SK-N-DZ (cell line): Measurements from ENCODE around the gene PLEKHS1. TPM values are rescaled to one million over a fixed set of nuclear protein-coding genes. Genes with fewer than 3 reads are reported as not detected.
A peak's percentile ranks its signal among the peaks of the same experiment; 100 is the strongest.

Source experiments
- DNase-seq: peaks from one replicate; pipeline ENCODE4 v3.0.0-alpha.2; 2015; ENCODE audit warnings: low spot score
- polyA plus RNA-seq, 2 experiments: library from polyadenylated mRNA; depleted of rRNA; stranded (reverse); fragments of >200 nt; gene quantifications; 2 replicates each; pipeline ENCODE4 v1.2.3, GENCODE V29; 2014

Gene PLEKHS1
- not detected in 2 replicates for polyA plus RNA-seq (2014; cell fraction: cytosol; rRNA removed)
- polyA plus RNA-seq (2014; cell fraction: nucleus; rRNA removed) = not detected in 2 replicates

DNA sequence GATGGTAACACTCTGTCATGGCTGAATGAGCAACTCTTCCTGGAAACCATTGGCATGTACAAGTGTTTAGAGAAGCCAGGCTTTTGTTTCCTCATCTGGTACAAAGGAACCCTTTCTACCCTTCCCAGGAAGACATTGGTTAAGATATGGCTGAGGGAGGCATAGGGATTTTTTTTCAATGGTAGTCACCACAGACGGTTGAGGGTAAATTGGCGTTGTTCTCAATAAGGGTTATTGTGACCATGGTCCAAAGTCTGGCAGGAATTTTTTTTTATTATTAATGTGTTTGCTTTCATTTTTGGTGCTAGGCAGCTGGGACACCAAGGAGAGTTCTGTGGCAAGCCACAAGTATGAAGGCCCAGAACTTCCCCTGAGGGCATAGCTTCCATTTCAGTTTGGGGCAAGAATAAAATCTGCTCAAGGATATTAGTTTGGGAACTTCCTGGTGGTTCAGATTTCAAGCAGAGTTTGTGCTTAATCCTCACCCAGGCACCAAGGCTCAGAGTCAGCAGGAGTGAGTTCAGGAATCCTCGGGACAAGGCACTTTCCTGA, at the start of gene PLEKHS1:
TSS of gene PLEKHS1 (plus strand) at position 502 of the 552 bp plus-strand sequence. CDS start 3,596 bp downstream, outside the sequence.
- DNase-seq = no peak

DNA sequence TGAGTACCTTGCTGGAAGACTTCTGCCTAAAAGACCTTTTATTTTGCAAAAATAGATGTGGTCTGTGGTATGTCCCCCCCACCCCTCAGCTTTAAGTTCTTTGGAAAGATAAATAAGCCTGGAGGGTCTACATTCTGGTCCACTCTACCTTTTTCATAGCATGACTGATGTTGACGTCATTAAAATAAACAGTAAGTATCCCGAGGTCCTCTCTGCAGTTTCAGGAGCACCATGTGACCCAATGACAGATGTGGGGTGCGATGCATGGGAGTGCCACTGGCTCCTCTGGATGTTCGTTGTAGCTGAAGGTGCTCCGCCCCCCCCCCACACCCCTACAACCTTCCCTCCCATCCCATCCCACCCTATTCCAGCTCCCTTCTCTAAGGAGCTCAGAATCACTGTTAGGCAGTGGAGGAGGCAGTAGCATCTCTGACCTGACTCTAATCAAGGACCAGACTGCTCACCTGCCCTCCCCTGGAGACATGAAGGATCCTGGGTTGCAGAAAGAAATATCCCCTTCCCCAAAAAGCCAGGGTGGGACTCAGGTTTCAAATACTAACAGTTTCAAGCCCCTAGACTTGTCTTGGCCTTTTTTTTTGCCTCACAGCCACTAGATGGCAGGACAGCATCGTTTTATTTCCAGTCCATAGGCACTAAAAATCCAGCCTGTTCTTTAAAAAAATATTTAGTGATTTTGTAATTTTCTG, 46.7 kb upstream of the PLEKHS1 start:
- peak; percentile 37 for DNase-seq

DNA sequence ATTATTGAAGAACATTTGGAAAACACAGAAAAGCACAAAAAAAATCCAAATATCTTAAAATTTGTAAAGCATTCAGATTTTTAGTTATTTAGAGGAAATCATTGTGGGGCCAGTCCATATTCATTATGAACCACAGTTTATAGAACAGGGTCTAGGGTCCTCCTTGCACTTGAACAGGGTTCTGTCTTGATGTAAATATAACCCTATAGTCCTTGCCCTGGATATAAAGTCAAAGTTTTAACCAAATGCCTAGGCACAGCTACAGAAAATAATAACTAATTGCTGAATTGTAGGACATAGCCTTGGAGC, 46.2 kb upstream of the PLEKHS1 start:
- no peak for DNase-seq

DNA sequence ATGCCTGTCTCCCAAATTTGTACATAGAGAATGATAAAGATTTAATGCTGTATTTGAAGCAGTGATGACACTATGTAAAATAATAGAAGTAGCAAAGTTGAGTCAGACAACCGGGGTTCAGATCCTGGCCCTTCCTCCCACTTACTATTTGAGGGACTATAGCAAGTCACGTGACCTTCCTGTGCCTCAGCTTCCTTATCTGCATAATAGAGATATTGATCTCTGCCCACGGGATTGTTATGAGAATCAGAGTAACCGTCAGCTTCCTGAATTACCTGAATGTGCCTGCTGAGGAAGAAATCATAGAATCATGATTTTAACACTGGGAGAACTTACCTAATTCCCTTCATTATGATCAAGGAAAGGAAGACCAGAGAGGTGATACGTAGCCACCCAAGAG, 44.9 kb upstream of the PLEKHS1 start:
- DNase-seq = no peak

DNA sequence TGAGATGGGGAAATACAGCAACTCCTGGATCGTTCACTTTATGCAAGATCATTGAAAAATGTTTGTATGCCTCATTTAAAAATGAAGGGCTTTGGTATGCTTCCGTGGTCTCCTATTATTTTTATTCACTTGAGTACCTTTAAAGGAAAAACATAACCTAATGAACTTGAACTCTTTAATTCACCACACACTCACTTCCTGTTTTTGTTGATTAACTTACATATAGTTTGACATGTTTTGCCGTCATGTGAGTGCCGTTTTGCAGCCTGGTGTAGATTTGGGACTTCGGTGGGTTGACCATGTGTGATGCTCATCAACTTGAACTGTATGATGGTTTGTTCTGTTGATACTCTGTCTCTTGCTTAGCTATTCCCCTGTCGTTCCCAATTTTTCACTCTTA, 42.8 kb upstream of the PLEKHS1 start:
- no peak for DNase-seq

DNA sequence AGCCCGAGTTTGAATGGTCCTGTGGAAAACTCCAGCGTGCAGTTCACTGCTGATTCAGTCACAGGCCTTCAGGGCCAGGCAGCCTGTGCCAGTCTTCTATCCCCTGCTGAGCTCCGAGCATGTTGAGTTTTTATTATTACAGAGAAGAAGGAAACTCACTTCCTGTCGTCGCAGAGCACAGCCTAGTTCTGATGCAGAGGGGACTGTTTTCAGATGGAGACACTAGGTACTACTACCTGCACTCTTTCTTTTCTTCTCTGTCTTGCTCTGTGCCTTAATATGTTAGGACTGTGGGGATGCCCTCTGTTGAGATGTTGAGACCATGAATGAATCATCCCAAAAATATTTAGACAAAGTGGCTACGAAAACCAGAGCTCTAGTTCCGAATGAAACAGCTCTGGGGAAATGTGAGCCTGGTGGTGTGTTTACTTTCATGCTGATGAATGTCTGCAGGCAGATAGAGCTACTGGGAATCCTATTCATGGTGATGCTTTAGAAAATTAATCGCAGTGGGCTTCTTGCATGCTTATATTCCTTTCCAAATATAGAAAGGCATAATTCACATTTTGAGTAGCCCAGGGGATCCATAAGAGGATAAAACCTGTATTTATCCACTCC, 42.2 kb upstream of the PLEKHS1 start:
- no peak for DNase-seq

DNA sequence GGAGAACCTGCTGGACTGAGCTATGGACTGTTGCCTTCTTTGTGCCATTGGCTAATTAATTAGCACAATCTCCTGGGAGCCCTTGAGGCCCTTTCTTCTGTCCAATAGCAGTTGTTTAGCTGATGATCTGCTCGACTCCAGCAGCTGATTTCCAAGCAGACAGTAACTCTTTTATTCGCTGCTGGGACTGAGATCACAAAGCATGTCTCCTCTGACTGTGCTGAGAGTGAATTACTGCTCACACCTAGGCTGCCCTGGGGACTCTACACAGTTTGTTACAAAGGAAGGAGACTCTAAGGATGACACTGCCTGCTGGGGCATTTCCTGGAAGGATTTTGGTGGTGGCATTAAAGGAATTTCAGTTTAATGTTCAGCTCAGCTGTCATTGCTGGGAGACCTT, 40.3 kb upstream of the PLEKHS1 start:
- no peak for DNase-seq

DNA sequence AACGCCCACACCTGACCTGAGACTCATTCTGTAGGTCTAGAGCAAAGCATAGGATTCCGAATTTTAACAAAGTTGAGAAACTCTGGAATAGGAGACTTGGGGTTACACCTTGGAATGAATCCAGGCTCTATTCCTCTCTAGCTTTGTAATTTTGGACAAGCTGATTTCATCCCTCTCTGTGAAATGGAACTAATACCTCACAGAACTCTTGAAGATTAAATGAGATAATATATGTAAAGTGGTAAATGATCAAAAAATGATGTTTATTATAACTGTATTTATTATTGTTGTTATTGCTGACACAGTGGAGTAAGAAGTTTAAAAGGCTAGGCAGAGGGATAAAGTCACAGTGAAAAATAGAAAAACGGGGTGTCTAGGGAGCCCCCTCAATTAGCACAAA, 39.5 kb upstream of the PLEKHS1 start:
- DNase-seq = no peak

DNA sequence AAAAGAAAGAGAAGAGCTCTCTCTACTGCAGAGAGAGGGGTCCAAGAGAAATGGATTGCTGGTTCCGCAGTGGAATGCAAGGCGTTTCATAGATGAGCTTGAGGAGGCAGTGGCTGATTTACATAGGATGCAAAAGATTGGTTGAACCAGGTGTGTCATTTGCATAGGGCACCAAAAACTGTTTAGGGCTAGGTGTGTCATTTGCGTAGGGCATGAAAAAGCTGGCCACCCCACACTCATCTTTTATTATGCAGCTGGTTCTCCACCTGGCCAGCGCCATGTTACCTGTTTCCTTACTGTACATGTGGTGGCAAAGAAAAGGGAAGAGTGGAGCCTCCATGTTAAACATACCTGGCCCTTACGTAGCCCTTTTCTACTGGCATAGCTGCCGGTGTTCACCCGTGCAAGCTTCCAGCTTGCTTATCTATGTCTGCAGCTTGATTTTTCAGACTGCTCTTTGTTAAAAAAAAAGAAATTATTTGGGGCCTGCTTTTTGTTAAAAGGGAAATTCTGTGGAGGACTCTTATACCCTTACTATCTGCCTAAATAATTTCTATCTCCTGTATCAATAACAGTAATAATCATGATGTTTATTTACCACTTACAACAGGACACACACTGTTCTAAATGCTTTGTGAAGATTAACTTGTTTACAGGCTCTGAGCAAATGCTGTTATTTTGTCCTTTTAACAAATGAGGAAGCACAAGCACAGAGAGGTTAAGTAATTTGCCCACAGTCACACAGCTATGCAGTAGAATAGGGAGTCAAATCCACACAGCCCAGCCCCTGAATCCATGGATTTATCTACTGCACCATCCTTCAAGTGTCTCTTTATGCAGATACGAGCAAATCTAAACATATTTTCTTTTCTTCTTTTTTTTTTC, 38.5 kb upstream of the PLEKHS1 start:
- no peak for DNase-seq

DNA sequence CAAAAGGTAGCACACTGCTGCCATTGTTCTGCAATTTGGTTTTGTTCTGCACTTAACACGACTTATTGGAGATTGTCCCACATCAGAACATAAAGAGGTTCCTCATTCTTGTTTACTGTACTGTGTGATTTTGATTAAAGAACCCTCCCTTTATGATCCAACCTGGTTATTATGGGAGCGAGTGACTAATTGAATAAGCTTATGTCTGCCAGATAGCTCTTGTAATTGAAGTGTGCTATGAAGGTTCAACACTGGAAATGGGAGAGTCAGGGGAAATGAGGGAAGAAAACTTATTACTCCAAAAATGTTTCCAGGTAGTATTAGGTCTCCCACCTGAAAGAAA, 37.9 kb upstream of the PLEKHS1 start:
- DNase-seq = no peak

DNA sequence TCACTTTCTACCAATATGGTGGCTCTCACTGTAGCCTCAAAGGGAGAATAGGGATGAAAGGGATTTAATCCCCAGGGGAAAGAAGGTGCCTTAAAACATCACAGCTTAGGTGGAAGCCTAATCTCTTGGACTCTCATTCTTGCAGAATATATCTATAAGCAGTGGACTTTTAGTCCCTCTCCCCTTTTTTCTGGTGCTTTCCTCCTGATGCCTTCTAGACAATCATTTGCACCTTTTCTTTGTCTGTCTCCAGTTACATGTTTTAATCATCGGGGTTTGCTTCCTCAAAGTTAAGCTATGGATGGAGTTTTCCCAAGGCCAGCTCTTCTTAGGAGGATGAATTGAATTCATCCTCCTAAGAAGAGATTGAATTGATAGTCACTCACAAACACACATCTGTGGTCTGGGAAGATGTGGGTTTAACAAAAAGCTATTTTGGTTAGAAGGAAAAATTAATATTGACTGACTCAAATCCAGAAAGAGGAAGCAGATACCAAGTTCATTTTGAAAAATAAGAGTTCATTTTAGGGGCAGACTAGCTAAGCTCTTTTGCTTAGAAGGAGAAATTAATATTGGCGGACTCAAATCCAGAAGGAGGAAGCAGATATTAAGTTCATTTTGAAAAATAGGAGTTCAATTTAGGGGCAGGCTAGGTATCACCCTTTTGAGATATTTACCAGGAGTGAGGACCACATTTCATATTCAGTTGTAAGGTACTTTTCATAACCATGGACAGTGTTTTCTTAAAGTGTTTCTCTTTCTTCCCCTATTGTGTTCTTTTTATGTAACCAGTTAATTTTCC, 35.2 kb upstream of the PLEKHS1 start:
- DNase-seq = no peak

DNA sequence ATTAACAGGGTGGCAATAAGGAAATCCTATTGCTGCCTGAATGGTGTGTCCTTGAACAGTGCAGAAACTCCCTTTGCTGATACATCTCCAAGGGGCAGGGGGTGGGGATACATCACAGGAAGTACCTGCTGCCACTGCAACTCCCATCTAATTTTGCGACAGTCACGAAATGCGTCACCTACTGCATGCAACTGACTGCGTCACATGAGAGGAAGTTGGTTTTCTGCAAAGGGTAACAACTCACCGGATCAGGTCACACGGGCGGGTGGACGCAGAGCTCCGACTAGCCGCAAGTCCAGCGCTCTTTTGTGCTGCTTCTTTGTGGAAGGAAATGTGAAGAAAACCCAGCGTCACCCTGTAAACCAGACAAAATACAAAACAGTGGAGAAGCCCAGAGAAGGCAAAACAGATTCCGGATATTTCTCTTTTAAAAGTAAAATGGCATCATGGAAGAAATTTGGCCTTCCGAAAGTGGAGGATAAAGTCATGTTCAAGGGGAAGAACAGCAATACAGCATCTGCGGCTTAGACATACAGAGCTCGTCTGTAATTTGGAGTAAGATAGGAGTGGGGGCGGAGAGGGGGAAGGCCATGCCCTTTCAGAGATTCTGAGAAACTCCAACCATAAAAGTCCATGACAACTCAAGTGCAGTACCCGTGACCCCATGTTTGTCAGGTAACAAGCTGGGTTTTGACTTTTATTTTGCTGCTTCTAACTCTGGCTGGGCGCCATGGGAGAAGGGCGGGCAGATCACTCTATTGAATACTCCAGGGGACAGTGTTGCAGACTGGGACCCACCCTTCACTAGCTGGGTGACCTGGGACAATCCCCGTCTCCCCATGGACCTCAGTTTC, 32.3 kb upstream of the PLEKHS1 start:
- no peak for DNase-seq

DNA sequence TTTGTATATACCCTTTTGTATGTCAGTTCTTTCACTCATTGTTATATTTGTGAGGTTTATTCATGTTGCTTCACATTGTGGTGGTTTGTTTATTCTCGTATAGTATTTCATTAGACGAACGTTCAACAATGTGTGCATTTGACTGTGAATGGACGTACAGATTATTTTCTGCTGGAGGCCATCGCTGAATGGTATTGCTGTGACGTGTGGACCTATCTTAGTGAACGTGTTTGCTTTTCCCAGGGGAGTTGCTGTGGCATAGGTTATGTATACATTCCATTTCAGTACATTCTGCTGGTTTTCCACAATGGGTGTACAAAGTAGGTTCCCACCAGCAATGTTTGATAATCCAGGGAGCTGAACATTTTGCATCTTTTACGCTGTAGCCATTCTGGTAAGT, 31.1 kb upstream of the PLEKHS1 start:
- DNase-seq = no peak

DNA sequence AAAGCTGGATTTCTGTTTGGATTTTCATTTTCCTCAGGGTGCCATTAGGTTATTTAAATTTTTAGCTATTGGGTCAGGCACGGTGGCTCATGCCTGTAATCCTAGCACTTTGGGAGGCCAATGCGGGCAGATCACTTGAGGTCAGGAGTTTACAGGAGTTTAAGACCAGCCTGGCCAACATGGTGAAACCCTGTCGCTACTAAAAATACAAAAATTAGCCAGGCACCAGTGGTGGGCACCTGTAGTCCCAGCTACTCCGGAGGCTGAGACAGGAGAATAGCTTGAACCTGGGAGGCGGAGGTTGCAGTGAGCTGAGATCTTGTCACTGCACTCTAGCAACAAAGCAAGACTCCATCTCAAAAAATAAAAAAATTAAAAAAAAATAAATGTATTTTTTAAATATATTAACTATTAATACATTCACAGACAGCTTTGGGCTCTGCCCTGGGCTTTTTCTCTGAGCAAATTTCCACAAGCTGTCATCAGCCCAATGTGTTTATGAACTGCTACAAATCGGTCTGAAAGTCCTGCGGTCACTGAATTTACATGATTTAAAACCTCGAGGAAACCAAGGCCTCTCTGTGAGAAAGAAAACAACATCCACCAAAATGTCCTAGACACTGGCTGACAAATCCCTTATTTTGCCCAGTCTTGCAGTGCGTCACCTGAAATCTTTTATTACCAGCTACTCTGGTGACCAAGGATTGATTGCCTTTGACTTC, 19.2 kb upstream of the PLEKHS1 start:
- no peak for DNase-seq

DNA sequence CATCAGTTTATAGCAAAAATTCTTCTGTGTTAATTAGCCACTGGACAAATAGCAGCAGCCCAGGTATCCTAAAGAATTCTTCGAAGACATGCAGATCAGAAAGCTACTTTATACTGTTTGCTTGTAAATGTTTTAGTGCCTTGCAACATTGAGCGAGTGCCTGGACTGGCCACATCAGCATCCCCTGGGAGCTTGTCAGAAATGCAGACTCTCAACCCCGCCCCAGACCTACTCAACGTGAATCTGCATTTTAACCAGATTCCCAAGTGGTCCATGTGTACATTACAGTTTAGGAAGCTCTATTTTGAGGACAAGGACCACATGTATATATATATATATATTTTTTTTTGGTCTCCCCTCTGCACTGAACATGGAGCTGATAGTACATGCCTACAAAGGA, 18.5 kb upstream of the PLEKHS1 start:
- no peak for DNase-seq

DNA sequence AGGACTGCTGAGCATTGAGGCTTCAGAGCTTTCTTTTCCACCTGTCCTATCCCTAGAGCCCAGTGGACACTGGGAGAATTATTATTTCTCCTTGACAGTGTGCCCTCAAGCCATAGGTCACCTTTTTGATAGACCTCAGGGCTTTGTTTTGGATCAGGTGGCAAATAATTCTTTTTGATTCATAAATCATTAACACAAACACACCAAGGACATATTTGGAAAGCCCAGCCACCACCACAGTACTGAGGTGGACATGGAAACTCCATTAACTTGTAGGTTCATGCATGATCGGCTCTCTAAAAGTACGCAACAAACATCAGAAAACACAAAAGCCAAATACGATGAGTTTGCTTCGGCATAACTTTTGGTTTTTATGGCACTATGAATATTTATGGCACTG, 17.8 kb upstream of the PLEKHS1 start:
- no peak for DNase-seq

DNA sequence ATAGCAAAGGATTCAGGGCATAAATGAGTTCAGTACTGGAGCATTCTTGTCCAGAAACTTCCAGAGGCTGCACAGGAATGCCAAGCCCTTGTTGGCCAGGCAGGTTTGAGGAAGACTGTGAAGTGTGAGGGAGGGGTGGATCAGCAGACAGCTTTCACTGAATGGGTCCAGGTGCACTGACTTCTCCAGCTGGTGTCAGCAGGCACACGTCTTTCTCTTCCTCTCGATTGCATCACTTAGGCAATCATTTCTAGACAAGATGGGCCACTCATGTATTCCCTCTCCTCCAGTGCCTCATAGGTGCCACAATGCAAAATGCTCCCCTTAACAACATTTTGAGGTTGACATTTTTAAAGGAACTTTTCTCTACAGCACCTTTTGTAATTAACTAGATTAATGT, 15.6 kb upstream of the PLEKHS1 start:
- DNase-seq = no peak

DNA sequence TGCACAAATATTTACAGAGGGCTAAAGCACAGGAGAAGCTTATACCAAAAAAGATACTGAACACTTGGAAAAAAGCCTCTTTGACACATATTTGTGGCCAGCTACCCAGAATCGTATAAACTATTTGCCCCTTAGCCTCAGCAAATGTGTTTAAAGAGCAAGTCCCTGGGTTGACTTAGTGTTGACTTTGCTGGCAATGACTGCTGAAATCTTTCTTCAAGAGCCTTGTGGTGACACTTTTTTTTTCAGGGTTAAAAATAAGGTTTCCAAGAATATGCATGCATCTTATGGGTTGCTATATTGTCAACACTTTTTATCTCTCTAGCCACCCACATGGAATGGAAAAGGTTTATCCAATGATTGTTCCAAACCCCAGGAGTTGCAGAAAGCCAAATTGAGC, 14.9 kb upstream of the PLEKHS1 start:
- DNase-seq = no peak

DNA sequence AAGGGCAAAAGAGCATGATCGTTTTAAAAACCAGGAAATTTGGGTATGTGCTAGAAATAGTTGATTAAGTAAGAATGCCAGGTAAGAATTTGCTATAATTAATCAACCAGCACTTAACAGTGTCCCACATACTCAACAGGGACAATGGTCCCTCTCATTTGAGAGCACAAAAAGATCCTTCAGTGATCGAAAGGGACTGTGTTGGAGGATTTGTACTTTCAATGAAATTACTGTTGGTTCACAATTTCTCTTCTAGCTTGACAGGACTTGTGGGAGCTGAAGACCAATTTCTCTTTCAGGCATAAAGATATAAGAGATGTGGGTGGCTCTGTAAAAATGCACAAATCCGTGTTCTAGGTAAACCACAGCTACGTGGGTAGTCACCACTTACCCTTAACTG, 12.5 kb upstream of the PLEKHS1 start:
- DNase-seq = no peak

DNA sequence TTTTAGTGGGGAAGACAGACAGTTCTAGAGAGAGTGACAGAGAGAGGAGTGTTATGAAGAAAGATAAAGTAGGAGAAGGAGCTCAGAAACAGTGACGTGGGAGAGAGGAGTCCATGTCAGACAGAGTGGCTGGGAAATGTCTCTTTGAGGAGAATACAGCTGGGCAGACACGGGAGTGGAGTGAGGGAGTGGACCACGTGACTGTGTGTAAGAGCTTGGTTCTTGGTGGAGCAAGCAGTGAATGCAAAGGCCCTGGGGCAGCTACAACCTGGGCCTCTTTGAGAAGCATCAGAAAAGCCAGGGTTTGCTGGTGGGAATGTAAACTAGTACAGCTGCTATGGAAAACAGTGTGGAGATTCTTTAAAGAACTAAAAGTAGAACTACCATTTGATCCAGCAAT, 11.9 kb upstream of the PLEKHS1 start:
- DNase-seq = no peak
